Lung (tissue), 12 donors: ENCODE data around the gene ARHGAP32. TPM values are rescaled to one million over a fixed set of nuclear protein-coding genes. Genes with fewer than 3 reads are reported as not detected.

Experiments used
- ATAC-seq: fragments of 200-7000 bp; cut with Tn5 transposase; one replicate; pipeline ENCODE4 v1.9.1; 2020; ENCODE audit warnings: moderate number of reproducible peaks; ENCODE audit not compliant: insufficient read depth, low FRiP score
- DNase-seq, 3 donors: peaks; one replicate each; pipeline ENCODE4 v3.0.0-alpha.2; 2013 to 2017
- H3K27ac ChIP-seq, 2 donors: one replicate each; pipeline ENCODE4 v1.5.1; 2013; ENCODE audit warnings: mild to moderate bottlenecking in 2 of 2, moderate library complexity in 2 of 2, control low read depth in 1 of 2, inconsistent platforms in 1 of 2, low read depth in 1 of 2, low read length in 1 of 2
- H3K27me3 ChIP-seq, 3 donors: one replicate each; pipeline ENCODE4 v1.5.1; 2013; ENCODE audit warnings: low read length in 2 of 3; ENCODE audit not compliant: control insufficient read depth in 3 of 3, insufficient read depth in 3 of 3
- H3K36me3 ChIP-seq, 4 donors: one replicate each; pipeline ENCODE4 v1.5.1; 2013; ENCODE audit warnings: low read length in 4 of 4, mild to moderate bottlenecking in 1 of 4, moderate library complexity in 1 of 4; ENCODE audit not compliant: control insufficient read depth in 4 of 4, insufficient read depth in 4 of 4
- H3K4me1 ChIP-seq, 5 donors: one replicate each; pipeline ENCODE4 v1.5.1; 2013; ENCODE audit warnings: low read length in 5 of 5, mild to moderate bottlenecking in 2 of 5, moderate library complexity in 1 of 5; ENCODE audit not compliant: control insufficient read depth in 5 of 5, insufficient read depth in 5 of 5
- H3K4me3 ChIP-seq: one replicate; pipeline ENCODE4 v1.5.1; 2013; ENCODE audit warnings: mild to moderate bottlenecking, control low read depth, moderate library complexity
- H3K9ac ChIP-seq, 2 donors: one replicate each; pipeline ENCODE4 v1.5.1; 2013; ENCODE audit warnings: low read length in 2 of 2, control low read depth in 1 of 2; ENCODE audit not compliant: insufficient read depth in 1 of 2
- H3K9me3 ChIP-seq, 4 donors: one replicate each; pipeline ENCODE4 v1.5.1; 2013; ENCODE audit warnings: low read length in 3 of 4, mild to moderate bottlenecking in 1 of 4, moderate library complexity in 1 of 4; ENCODE audit not compliant: control insufficient read depth in 4 of 4, insufficient read depth in 3 of 4
- WGBS, 2 donors: extraction: QIAGEN DNeasy Blood & Tissue Kit; methylation state at CpG; one replicate each; pipeline ENCODE4 v1.1.7; 2013; 5-methylcytosine and 5-hydroxymethylcytosine counted together
- polyA plus RNA-seq, 2 donors: library from polyadenylated mRNA; stranded (reverse); fragments of 200-250 nt; gene quantifications; one replicate each; pipeline ENCODE4 v1.2.1, GENCODE V29; 2013
- total RNA-seq, 2 donors: library from RNA; depleted of rRNA in 1 of 2; stranded (reverse); fragments of >200 nt in 1 of 2; gene quantifications; one replicate each; pipeline ENCODE4 v1.2.1, GENCODE V29; 2014 to 2021
- TF ChIP-seq, protein P1 (sequence below): IDR thresholded peaks from 2 replicates; pipeline ENCODE4 v1.5.1; 2012; ENCODE audit warnings: mild to moderate bottlenecking; ENCODE audit errors: control extremely low read depth, extremely low read depth
- donor health status: control.
- donor health status: control.
- donor health status: Bipolar disorder and iron deficiency.
- donor health status: healthy.
- donor health status: DM: yes; HTN: yes; CAD: no.

Gene ARHGAP32
- total and polyA plus RNA-seq, 4 donors = 4.1 to 28.4 (median 17.0) TPM

GRCh38 chr11:128965485-128965884 is 226.6 kb downstream of the ARHGAP32 start:
- TF ChIP-seq, protein P1, sequence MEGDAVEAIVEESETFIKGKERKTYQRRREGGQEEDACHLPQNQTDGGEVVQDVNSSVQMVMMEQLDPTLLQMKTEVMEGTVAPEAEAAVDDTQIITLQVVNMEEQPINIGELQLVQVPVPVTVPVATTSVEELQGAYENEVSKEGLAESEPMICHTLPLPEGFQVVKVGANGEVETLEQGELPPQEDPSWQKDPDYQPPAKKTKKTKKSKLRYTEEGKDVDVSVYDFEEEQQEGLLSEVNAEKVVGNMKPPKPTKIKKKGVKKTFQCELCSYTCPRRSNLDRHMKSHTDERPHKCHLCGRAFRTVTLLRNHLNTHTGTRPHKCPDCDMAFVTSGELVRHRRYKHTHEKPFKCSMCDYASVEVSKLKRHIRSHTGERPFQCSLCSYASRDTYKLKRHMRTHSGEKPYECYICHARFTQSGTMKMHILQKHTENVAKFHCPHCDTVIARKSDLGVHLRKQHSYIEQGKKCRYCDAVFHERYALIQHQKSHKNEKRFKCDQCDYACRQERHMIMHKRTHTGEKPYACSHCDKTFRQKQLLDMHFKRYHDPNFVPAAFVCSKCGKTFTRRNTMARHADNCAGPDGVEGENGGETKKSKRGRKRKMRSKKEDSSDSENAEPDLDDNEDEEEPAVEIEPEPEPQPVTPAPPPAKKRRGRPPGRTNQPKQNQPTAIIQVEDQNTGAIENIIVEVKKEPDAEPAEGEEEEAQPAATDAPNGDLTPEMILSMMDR = no peak
- Histone ChIP-seq H3K36me3 (peaks cover 7 to 15% (median 9%) of the 10 kb centered on the region in 4 donors), H3K4me3 (no peak overlapping the region), H3K9ac (peak overlapping the region in 1 of 2 donors; percentile 5), H3K4me1 (peaks cover 0 to 6% (median 0%) of the 10 kb centered on the region in 5 donors), H3K9me3 (no peaks in the 10 kb centered on the region), H3K27ac (no peak overlapping the region), H3K27me3 (no peaks in the 10 kb centered on the region)
- ATAC-seq (no peak), DNase-seq (peak in 2 of 3 donors; percentile 35 to 40)
- WGBS, 2 donors = 38 to 42% methylated on average over 4 of the region's 4 CpGs

- 48 to 63% methylated on average over 7 of the region's 7 CpGs for WGBS, 2 donors
- H3K9me3 ChIP-seq = no peaks in the 10 kb centered on the region
These were observed 227.6 kb downstream of the ARHGAP32 start for GRCh38 chr11:128964463-128964930.

DNA sequence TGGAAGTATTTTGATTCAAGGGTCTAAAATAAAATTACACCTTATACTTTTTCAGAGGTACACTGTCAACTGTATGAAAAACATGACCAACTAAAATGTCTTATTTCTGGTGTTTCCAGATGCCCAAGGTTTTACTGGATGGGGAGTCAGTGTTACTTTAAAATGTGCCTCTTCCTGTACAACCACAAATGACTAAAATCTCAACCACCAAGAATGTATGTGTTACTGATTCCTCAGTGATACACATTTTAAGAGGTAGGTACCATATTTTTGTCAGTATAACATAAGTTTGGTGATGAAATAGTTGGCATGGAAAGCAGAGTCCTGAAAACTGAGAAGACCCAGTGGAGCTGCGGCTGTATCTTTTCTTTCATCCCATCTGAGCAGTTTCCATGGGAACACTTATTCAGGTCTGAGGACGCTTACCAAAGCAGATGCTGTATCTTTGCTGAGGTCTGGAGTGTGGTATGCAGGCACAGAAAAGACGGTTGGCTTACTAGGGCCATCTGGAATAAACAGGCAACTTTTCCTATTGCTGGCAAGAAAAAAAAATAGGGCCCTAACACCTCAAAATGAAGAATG is 228.3 kb downstream of the ARHGAP32 start:
- no peaks in the 10 kb centered on the region for H3K27me3 ChIP-seq
- TF ChIP-seq, protein P1 = no peak

More at GRCh38 chr11:128964463-128964930, 227.6 kb downstream of the ARHGAP32 start:
- ATAC-seq = peak; percentile 28
- H3K9ac ChIP-seq = no peak overlapping the region
- no peaks in the 10 kb centered on the region for H3K27me3 ChIP-seq
- H3K36me3 ChIP-seq = peaks cover 4 to 11% (median 7%) of the 10 kb centered on the region in 4 donors
- DNase-seq = peak in 1 of 3 donors; percentile 23
- H3K4me1 ChIP-seq = peaks cover 0 to 6% (median 0%) of the 10 kb centered on the region in 5 donors
- TF ChIP-seq, protein P1 = no peak
- no peak overlapping the region for H3K4me3 ChIP-seq
- no peak overlapping the region for H3K27ac ChIP-seq

More for the DNA sequence above, 228.3 kb downstream of the ARHGAP32 start:
- DNase-seq (no peak), ATAC-seq (no peak)
- 86 to 94% methylated on average over 3 of the region's 3 CpGs for WGBS, 2 donors
- H3K9ac ChIP-seq = no peak overlapping the region
- no peak overlapping the region for H3K4me3 ChIP-seq
- H3K27ac ChIP-seq = no peak overlapping the region
- H3K36me3 ChIP-seq = peaks cover 0 to 5% (median 4%) of the 10 kb centered on the region in 4 donors
- peaks cover 0 to 6% (median 0%) of the 10 kb centered on the region in 5 donors for H3K4me1 ChIP-seq
- no peaks in the 10 kb centered on the region for H3K9me3 ChIP-seq
